GM13976 (cell line): ENCODE measurements around the gene CCDC186.

ENCODE experiments used
- DNase-seq: peaks from one replicate; pipeline ENCODE4 v3.0.0; 2012; ENCODE audit warnings: low spot score
- in situ Hi-C: fragments of 300-500 bp; cut with MboI; formaldehyde crosslinking; loops from one replicate; pipeline ENCODE4 v1.12.0; 2022; ENCODE audit warnings: low sequenced_read_pairs, mixed read lengths, inconsistent platforms; ENCODE audit not compliant: unreplicated experiment
- TF ChIP-seq, protein P1 (sequence below): IDR thresholded peaks from 2 replicates; pipeline ENCODE4 v1.5.1; 2012; ENCODE audit warnings: borderline replicate concordance, mild to moderate bottlenecking; ENCODE audit not compliant: insufficient read depth; ENCODE audit errors: extremely low read depth, missing control alignments, control extremely low read depth

The CCDC186 gene

GRCh38 chr10:114188900-114189299 lies 14.9 kb upstream of the CCDC186 start:
- in situ Hi-C loops = no loop called here
- TF ChIP-seq, protein P1, sequence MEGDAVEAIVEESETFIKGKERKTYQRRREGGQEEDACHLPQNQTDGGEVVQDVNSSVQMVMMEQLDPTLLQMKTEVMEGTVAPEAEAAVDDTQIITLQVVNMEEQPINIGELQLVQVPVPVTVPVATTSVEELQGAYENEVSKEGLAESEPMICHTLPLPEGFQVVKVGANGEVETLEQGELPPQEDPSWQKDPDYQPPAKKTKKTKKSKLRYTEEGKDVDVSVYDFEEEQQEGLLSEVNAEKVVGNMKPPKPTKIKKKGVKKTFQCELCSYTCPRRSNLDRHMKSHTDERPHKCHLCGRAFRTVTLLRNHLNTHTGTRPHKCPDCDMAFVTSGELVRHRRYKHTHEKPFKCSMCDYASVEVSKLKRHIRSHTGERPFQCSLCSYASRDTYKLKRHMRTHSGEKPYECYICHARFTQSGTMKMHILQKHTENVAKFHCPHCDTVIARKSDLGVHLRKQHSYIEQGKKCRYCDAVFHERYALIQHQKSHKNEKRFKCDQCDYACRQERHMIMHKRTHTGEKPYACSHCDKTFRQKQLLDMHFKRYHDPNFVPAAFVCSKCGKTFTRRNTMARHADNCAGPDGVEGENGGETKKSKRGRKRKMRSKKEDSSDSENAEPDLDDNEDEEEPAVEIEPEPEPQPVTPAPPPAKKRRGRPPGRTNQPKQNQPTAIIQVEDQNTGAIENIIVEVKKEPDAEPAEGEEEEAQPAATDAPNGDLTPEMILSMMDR = no peak
- DNase-seq = no peak

GRCh38 chr10:114188001-114188400 lies 14.0 kb upstream of the CCDC186 start:
- DNase-seq = no peak
- in situ Hi-C loops = no loop called here
- TF ChIP-seq, protein P1 = no peak

- DNase-seq = no peak
- in situ Hi-C loops = no loop called here
- TF ChIP-seq, protein P1 = no peak
Observed at GRCh38 chr10:114184276-114184675, 10.3 kb upstream of the CCDC186 start.

DNA sequence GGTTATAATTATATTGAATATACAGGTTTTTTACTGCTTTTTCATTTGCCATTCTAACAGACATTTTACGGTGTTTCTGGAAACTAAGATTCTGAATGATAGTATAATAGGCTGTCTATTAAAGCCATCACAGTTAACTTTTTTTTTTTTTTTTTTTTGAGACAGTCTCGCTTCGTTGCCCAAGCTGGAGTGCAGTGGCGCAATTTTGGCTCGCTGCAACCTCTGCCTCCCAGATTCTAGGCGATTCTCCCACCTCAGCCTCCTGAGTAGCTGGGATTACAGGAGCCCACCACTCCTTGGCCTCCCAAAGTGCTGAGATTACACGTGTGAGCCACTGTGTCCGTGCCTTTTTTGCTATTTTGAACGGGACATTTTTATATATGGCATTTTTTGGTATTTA lies 9.6 kb upstream of the CCDC186 start:
- in situ Hi-C loops = no loop called here
- TF ChIP-seq, protein P1 = no peak
- DNase-seq = no peak

GRCh38 chr10:114181971-114182370 lies 8.0 kb upstream of the CCDC186 start:
- DNase-seq = no peak
- TF ChIP-seq, protein P1 = no peak
- in situ Hi-C loops = no loop called here

- TF ChIP-seq, protein P1 = no peak
- DNase-seq = no peak
- in situ Hi-C loops = no loop called here
Observed at GRCh38 chr10:114180937-114181336, 6.9 kb upstream of the CCDC186 start.

GRCh38 chr10:114179747-114180146 lies 5.7 kb upstream of the CCDC186 start:
- in situ Hi-C loops = no loop called here
- TF ChIP-seq, protein P1 = no peak
- no peak for DNase-seq
